CD14-positive monocyte (primary cell): ENCODE data around the gene ROBO3. TPM values are rescaled to one million over a fixed set of nuclear protein-coding genes. Genes with fewer than 3 reads are reported as not detected.

Source experiments
- DNase-seq, 3 donors: peaks; one replicate each; pipeline ENCODE4 v3.0.0-alpha.2; 2011 to 2022
- H2AFZ ChIP-seq: 2 replicates; pipeline ENCODE4 v1.6.0; 2012; ENCODE audit warnings: mild to moderate bottlenecking, low read depth, low read length, inconsistent platforms; ENCODE audit not compliant: insufficient read depth, poor library complexity, severe bottlenecking
- H3K27ac ChIP-seq, 2 donors: 1 replicate in 1 of 2; 2 replicates in 1 of 2; pipeline ENCODE4 v1.5.1; 2012 to 2013; ENCODE audit warnings: low read length in 2 of 2, control low read depth in 1 of 2, inconsistent platforms in 1 of 2, low read depth in 1 of 2, mild to moderate bottlenecking in 1 of 2
- H3K27me3 ChIP-seq, 2 donors: one replicate each; pipeline versions ENCODE4 v1.6.0 to v1.6.1; 2011 to 2013; ENCODE audit warnings: low read length in 2 of 2; ENCODE audit not compliant: control insufficient read depth in 2 of 2, insufficient read depth in 2 of 2
- H3K36me3 ChIP-seq, 2 donors: replicated peaks in 1 of 2; 1 replicate in 1 of 2; 2 replicates in 1 of 2; pipeline versions ENCODE4 v1.5.1 to v1.6.1; 2012 to 2013; ENCODE audit warnings: low read length in 2 of 2, control low read depth in 1 of 2, inconsistent platforms in 1 of 2, mild to moderate bottlenecking in 1 of 2; ENCODE audit not compliant: insufficient read depth in 2 of 2, control insufficient read depth in 1 of 2
- H3K4me1 ChIP-seq, 2 donors: 1 replicate in 1 of 2; 2 replicates in 1 of 2; pipeline versions ENCODE4 v1.5.1 to v1.6.1; 2012 to 2013; ENCODE audit warnings: low read length in 2 of 2, control low read depth in 1 of 2, inconsistent platforms in 1 of 2, mild to moderate bottlenecking in 1 of 2, moderate library complexity in 1 of 2; ENCODE audit not compliant: insufficient read depth in 2 of 2, control insufficient read depth in 1 of 2
- H3K4me2 ChIP-seq: replicated peaks from 2 replicates; pipeline ENCODE3; 2012; ENCODE audit warnings: low read length, moderate library complexity, mild to moderate bottlenecking; ENCODE audit not compliant: poor library complexity, severe bottlenecking; ENCODE audit errors: extremely low read depth
- H3K4me3 ChIP-seq, 3 experiments: fragments of 200-600 bp in 1 of 3; sonication (generic) in 1 of 3; replicated peaks in 1 of 3; 1 replicate in 2 of 3; 2 replicates in 1 of 3; pipeline ENCODE4 v1.5.1; 2011 to 2013; ENCODE audit warnings: low read length in 3 of 3, mild to moderate bottlenecking in 3 of 3, control low read depth in 2 of 3, low read depth in 2 of 3, inconsistent platforms in 1 of 3, moderate library complexity in 1 of 3
- H3K79me2 ChIP-seq: 2 replicates; pipeline ENCODE4 v1.6.0; 2012; ENCODE audit warnings: mild to moderate bottlenecking, control low read depth, inconsistent platforms, low read length, moderate library complexity; ENCODE audit not compliant: insufficient read depth
- H3K9ac ChIP-seq: 2 replicates; pipeline ENCODE4 v1.6.0; 2017; ENCODE audit warnings: low read length, mild to moderate bottlenecking; ENCODE audit not compliant: insufficient read depth, poor library complexity, severe bottlenecking
- H3K9me3 ChIP-seq, 2 donors: replicated peaks in 1 of 2; 1 replicate in 1 of 2; 2 replicates in 1 of 2; pipeline versions ENCODE4 v1.5.1 to v1.6.1; 2012 to 2013; ENCODE audit warnings: low read length in 2 of 2, control low read depth in 1 of 2; ENCODE audit not compliant: control insufficient read depth in 1 of 2, insufficient read depth in 1 of 2
- H4K20me1 ChIP-seq: 2 replicates; pipeline ENCODE4 v1.6.0; 2012; ENCODE audit warnings: mild to moderate bottlenecking, low read length, control low read depth, moderate library complexity; ENCODE audit not compliant: insufficient read depth
- H3K27ac Mint-ChIP-seq, 7 donors: one replicate each; pipeline ENCODE4 v1.8.0; 2020; ENCODE audit warnings: mild to moderate bottlenecking in 7 of 7, mixed read lengths in 7 of 7, moderate library complexity in 6 of 7, inconsistent platforms in 2 of 7
- H3K27me3 Mint-ChIP-seq, 3 donors: one replicate each; pipeline ENCODE4 v1.8.0; 2021 to 2022; ENCODE audit warnings: low read depth in 3 of 3, mild to moderate bottlenecking in 3 of 3, mixed read lengths in 3 of 3, moderate library complexity in 3 of 3, inconsistent platforms in 1 of 3
- H3K36me3 Mint-ChIP-seq, 2 donors: one replicate each; pipeline ENCODE4 v1.8.0; 2020; ENCODE audit warnings: mixed read lengths in 2 of 2, inconsistent platforms in 1 of 2, mild to moderate bottlenecking in 1 of 2
- H3K4me1 Mint-ChIP-seq: one replicate; pipeline ENCODE4 v1.8.0; 2020; ENCODE audit warnings: mild to moderate bottlenecking, mixed read lengths
- H3K4me3 Mint-ChIP-seq, 2 donors: one replicate each; pipeline ENCODE4 v1.8.0; 2020; ENCODE audit warnings: mild to moderate bottlenecking in 2 of 2, mixed read lengths in 2 of 2, moderate library complexity in 1 of 2
- H3K9me3 Mint-ChIP-seq, 7 donors: one replicate each; pipeline ENCODE4 v1.8.0; 2020 to 2022; ENCODE audit warnings: mixed read lengths in 7 of 7, mild to moderate bottlenecking in 6 of 7, moderate library complexity in 6 of 7, inconsistent platforms in 2 of 7
- CTCF ChIP-seq: fragments of 200-600 bp; IDR thresholded peaks from one replicate; pipeline ENCODE4 v1.8.0; 2022; ENCODE audit warnings: antibody characterized with exemption, mild to moderate bottlenecking
- WGBS: methylation state at CpG from one replicate; pipeline ENCODE4 v1.1.5; 2013; ENCODE audit warnings: missing lambda C conversion rate; ENCODE audit not compliant: insufficient coverage; 5-methylcytosine and 5-hydroxymethylcytosine counted together
- intact Hi-C, 2 donors: fragments of 100-400 bp; cut with micrococcal nuclease; formaldehyde crosslinking; loops; one replicate each; pipeline versions ENCODE4 v1.15.0 to v1.15.1; 2023
- polyA plus RNA-seq, 3 donors: library from polyadenylated mRNA; depleted of rRNA in 1 of 3; unstranded in 2 of 3; stranded (reverse) in 1 of 3; fragments of 300-500 nt in 2 of 3; fragments of >200 nt in 1 of 3; fragmentation: Illumina TruSeq in 2 of 3; gene quantifications; 1 replicate in 2 of 3; 2 replicates in 1 of 3; pipeline ENCODE4 v1.2.3, GENCODE V29; 2012 to 2021

Gene ROBO3
- polyA plus RNA-seq, 3 donors: 0.39 to 11.6 (median 0.81) TPM

- no peak for TF ChIP-seq CTCF
- Histone ChIP-seq H3K9ac (no peak overlapping the region), H3K79me2 (no peaks in the 10 kb centered on the region), H4K20me1 (no peaks in the 10 kb centered on the region), H3K9me3 (no peaks in the 10 kb centered on the region), H3K36me3 (no peaks in the 10 kb centered on the region), H3K4me2 (no peak overlapping the region), H3K27me3 (peaks cover under 1 to 7% of the 10 kb centered on the region in 2 donors), H3K4me3 (no peak overlapping the region), H3K4me1 (no peaks in the 10 kb centered on the region), H3K27ac (no peak overlapping the region), H2AFZ (no peak overlapping the region)
- no peak overlapping the region for H3K27ac Mint-ChIP-seq
- no peaks in the 10 kb centered on the region for H3K4me1 Mint-ChIP-seq
- no peak overlapping the region for H3K4me3 Mint-ChIP-seq
- peaks cover 0 to 5% (median 0%) of the 10 kb centered on the region in 7 donors for H3K9me3 Mint-ChIP-seq
- no peak for DNase-seq
- 84% methylated on average over 5 of the region's 8 CpGs for WGBS
- intact Hi-C loops: no loop called here
- H3K27me3 Mint-ChIP-seq: peaks cover 4 to 18% (median 10%) of the 10 kb centered on the region in 3 donors
- no peaks in the 10 kb centered on the region for H3K36me3 Mint-ChIP-seq
These were observed 41.5 kb upstream of the ROBO3 start for GRCh38 chr11:124823512-124824376.

GRCh38 chr11:124825876-124826275, 39.4 kb upstream of the ROBO3 start:
- H3K27ac Mint-ChIP-seq: no peak overlapping the region
- Histone ChIP-seq H3K27me3 (peaks cover 4 to 5% of the 10 kb centered on the region in 2 donors), H3K27ac (no peak overlapping the region), H3K36me3 (no peaks in the 10 kb centered on the region), H3K4me3 (no peak overlapping the region), H3K9ac (no peak overlapping the region), H2AFZ (no peak overlapping the region), H4K20me1 (no peaks in the 10 kb centered on the region), H3K9me3 (no peaks in the 10 kb centered on the region), H3K4me1 (no peaks in the 10 kb centered on the region), H3K4me2 (no peak overlapping the region), H3K79me2 (no peaks in the 10 kb centered on the region)
- no peak for TF ChIP-seq CTCF
- H3K4me1 Mint-ChIP-seq: no peaks in the 10 kb centered on the region
- DNase-seq: no peak
- H3K36me3 Mint-ChIP-seq: no peaks in the 10 kb centered on the region
- intact Hi-C loops: no loop called here
- WGBS: 85% methylated on average over 2 of the region's 3 CpGs
- peaks cover 0 to 3% (median 0%) of the 10 kb centered on the region in 7 donors for H3K9me3 Mint-ChIP-seq
- H3K27me3 Mint-ChIP-seq: peaks cover 4 to 20% (median 7%) of the 10 kb centered on the region in 3 donors
- H3K4me3 Mint-ChIP-seq: no peak overlapping the region
